ENCODE data around the gene WRNIP1.

The WRNIP1 gene

GRCh38 chr6:2775003-2775402, 9.8 kb downstream of the WRNIP1 start:
- TF ChIP-seq REST (IDR thresholded peaks at IDR 0.05; ENCODE audit: insufficient read depth in 1 of 2, low read depth in 2 of 2, low read length in 2 of 2): no peak
- TF ChIP-seq TAF1 (IDR thresholded peaks at IDR 0.05; ENCODE audit: borderline replicate concordance, insufficient read depth, low read length): no peak
- TF ChIP-seq FOXP2 (optimal IDR thresholded peaks at IDR 0.05; ENCODE audit: borderline replicate concordance, extremely low read depth, extremely low read length, insufficient read depth): no peak
- no peak for TF ChIP-seq POLR2AphosphoS5 (IDR thresholded peaks at IDR 0.05; ENCODE audit: low read depth, low read length)
- no peak for TF ChIP-seq SIN3A (IDR thresholded peaks at IDR 0.05; ENCODE audit: borderline replicate concordance, insufficient read depth, low read length)

- TF ChIP-seq POLR2AphosphoS5 (IDR thresholded peaks at IDR 0.05; ENCODE audit: low read depth, low read length): no peak
- no peak for TF ChIP-seq TAF1 (IDR thresholded peaks at IDR 0.05; ENCODE audit: borderline replicate concordance, insufficient read depth, low read length)
- TF ChIP-seq REST (IDR thresholded peaks at IDR 0.05; ENCODE audit: insufficient read depth in 1 of 2, low read depth in 2 of 2, low read length in 2 of 2): no peak
- no peak for TF ChIP-seq FOXP2 (optimal IDR thresholded peaks at IDR 0.05; ENCODE audit: borderline replicate concordance, extremely low read depth, extremely low read length, insufficient read depth)
- no peak for TF ChIP-seq SIN3A (IDR thresholded peaks at IDR 0.05; ENCODE audit: borderline replicate concordance, insufficient read depth, low read length)
These were observed 12.1 kb downstream of the WRNIP1 start for GRCh38 chr6:2777249-2777648.

GRCh38 chr6:2780102-2780737, 15.0 kb downstream of the WRNIP1 start:
- TF ChIP-seq SIN3A (IDR thresholded peaks at IDR 0.05; ENCODE audit: borderline replicate concordance, insufficient read depth, low read length): no peak
- no peak for TF ChIP-seq FOXP2 (optimal IDR thresholded peaks at IDR 0.05; ENCODE audit: borderline replicate concordance, extremely low read depth, extremely low read length, insufficient read depth)
- TF ChIP-seq REST (IDR thresholded peaks at IDR 0.05; ENCODE audit: insufficient read depth in 1 of 2, low read depth in 2 of 2, low read length in 2 of 2): no peak
- no peak for TF ChIP-seq POLR2AphosphoS5 (IDR thresholded peaks at IDR 0.05; ENCODE audit: low read depth, low read length)
- TF ChIP-seq TAF1 (IDR thresholded peaks at IDR 0.05; ENCODE audit: borderline replicate concordance, insufficient read depth, low read length): no peak

GRCh38 chr6:2781685-2782355, 16.6 kb downstream of the WRNIP1 start:
- TF ChIP-seq POLR2AphosphoS5 (IDR thresholded peaks at IDR 0.05; ENCODE audit: low read depth, low read length) (no peak), REST (IDR thresholded peaks at IDR 0.05; ENCODE audit: insufficient read depth in 1 of 2, low read depth in 2 of 2, low read length in 2 of 2) (no peak), FOXP2 (optimal IDR thresholded peaks at IDR 0.05; ENCODE audit: borderline replicate concordance, extremely low read depth, extremely low read length, insufficient read depth) (no peak), SIN3A (IDR thresholded peaks at IDR 0.05; ENCODE audit: borderline replicate concordance, insufficient read depth, low read length) (no peak), TAF1 (IDR thresholded peaks at IDR 0.05; ENCODE audit: borderline replicate concordance, insufficient read depth, low read length) (no peak)

Measured in PFSK-1 (cell line).